ENCODE results near the gene NUSAP1. TPM values are rescaled to one million over a fixed set of nuclear protein-coding genes. Genes with fewer than 3 reads are reported as not detected.
"Not testable (repeated sequence)": the region's sequence is repeated elsewhere in the genome, so short reads cannot be mapped to it uniquely, and the experiment has no call there.

Gene NUSAP1
- total RNA-seq, 1 donor from 2014 or later: 23.3 TPM

DNA sequence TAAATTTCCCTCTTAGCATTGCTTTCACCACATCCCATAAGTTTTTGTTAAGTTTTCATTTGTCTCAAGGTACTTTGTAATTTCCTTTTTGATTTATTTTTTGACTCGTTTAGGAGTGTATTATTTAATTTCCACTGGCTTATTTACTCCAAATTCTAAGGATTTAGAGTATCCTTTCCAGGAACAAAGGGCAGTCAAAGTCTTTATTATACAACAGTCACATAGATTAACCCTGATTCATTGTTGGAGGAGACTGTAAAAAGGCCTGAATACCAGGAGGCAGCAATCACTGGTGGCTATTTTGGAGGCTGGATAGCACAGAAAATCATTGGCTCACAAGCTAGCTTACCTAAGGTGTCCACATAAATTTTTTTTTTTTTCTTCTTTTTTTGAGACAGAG is 40.2 kb upstream of the NUSAP1 start:
- DNase-seq (ENCODE audit: extremely low spot score, unreplicated experiment): no peak
- H3K36me3 Mint-ChIP-seq (ENCODE audit: unreplicated experiment): peaks cover 6% of the 10 kb centered on the region
- no peaks in the 10 kb centered on the region for H3K4me1 Mint-ChIP-seq (ENCODE audit: unreplicated experiment)
- H3K4me3 Mint-ChIP-seq (ENCODE audit: unreplicated experiment): no peak overlapping the region
- H3K27ac Mint-ChIP-seq (ENCODE audit: unreplicated experiment): no peak overlapping the region
- no peaks in the 10 kb centered on the region for H3K27me3 Mint-ChIP-seq (ENCODE audit: unreplicated experiment)
- no peaks in the 10 kb centered on the region for H3K9me3 Mint-ChIP-seq (ENCODE audit: unreplicated experiment)
- TF ChIP-seq, protein P1, sequence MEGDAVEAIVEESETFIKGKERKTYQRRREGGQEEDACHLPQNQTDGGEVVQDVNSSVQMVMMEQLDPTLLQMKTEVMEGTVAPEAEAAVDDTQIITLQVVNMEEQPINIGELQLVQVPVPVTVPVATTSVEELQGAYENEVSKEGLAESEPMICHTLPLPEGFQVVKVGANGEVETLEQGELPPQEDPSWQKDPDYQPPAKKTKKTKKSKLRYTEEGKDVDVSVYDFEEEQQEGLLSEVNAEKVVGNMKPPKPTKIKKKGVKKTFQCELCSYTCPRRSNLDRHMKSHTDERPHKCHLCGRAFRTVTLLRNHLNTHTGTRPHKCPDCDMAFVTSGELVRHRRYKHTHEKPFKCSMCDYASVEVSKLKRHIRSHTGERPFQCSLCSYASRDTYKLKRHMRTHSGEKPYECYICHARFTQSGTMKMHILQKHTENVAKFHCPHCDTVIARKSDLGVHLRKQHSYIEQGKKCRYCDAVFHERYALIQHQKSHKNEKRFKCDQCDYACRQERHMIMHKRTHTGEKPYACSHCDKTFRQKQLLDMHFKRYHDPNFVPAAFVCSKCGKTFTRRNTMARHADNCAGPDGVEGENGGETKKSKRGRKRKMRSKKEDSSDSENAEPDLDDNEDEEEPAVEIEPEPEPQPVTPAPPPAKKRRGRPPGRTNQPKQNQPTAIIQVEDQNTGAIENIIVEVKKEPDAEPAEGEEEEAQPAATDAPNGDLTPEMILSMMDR (IDR thresholded peaks at IDR 0.05): no peak

GRCh38 chr15:41301139-41301538 is 31.5 kb upstream of the NUSAP1 start:
- not testable (repeated sequence) for H3K27ac Mint-ChIP-seq (ENCODE audit: unreplicated experiment); H3K9me3 Mint-ChIP-seq (ENCODE audit: unreplicated experiment); H3K4me1 Mint-ChIP-seq (ENCODE audit: unreplicated experiment); H3K27me3 Mint-ChIP-seq (ENCODE audit: unreplicated experiment); H3K4me3 Mint-ChIP-seq (ENCODE audit: unreplicated experiment); DNase-seq (ENCODE audit: extremely low spot score, unreplicated experiment)
- H3K36me3 Mint-ChIP-seq (ENCODE audit: unreplicated experiment): peaks cover 17% of the 10 kb centered on the region

DNA sequence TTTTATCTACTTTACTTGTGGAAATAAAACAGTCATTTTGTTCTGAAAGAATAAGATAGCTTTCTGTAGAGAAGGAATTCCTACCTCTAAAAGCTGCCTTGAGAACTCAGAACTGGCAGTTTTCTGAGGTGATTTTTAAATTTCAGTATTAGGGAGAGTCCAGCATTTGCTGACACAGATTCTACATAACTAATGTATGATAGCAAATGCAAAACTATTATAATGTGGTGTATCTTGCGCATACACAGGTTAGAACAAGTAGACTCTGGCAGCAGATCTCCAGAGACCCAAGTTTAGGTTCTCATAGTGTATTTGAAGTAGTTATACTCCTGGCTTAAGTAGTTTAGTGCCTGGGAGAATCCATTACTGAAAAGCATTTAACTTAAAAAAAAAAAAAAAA is 31.1 kb upstream of the NUSAP1 start:
- no peak for DNase-seq (ENCODE audit: extremely low spot score, unreplicated experiment)
- Mint-ChIP-seq H3K27ac (ENCODE audit: unreplicated experiment) (no peak overlapping the region), H3K4me3 (ENCODE audit: unreplicated experiment) (no peak overlapping the region), H3K9me3 (ENCODE audit: unreplicated experiment) (no peaks in the 10 kb centered on the region), H3K4me1 (ENCODE audit: unreplicated experiment) (no peaks in the 10 kb centered on the region), H3K36me3 (ENCODE audit: unreplicated experiment) (peaks cover 19% of the 10 kb centered on the region), H3K27me3 (ENCODE audit: unreplicated experiment) (no peaks in the 10 kb centered on the region)
- TF ChIP-seq, protein P1 (IDR thresholded peaks at IDR 0.05): no peak

DNA sequence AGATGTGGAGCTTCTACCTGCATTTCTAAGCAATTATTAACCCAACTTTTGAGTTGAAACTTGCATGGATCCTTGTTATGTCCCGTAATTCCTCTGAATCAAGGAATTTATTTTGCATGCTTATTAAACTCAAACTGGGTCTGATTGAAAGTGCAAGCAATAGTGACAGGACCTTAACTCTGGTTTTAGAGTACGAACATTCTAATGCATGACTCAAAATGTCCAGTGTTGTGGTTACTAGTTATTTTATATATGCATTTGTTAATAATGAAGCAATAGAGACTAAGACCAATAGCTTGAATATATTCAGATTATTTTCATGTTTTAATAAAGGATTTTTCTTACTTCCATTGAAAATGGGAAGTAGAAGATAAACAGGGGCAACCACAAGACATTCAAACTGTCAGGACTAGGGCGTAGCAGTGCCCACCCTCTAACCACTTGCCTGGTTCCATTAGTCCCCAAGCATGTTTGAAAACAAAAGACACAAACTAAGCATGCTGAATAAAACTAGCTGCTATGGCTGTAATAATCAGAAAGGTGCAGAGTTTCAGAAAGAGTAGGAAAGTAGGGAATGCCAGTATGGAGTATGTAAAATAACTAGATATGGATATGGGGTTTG is 28.4 kb upstream of the NUSAP1 start:
- Mint-ChIP-seq H3K36me3 (ENCODE audit: unreplicated experiment) (peaks cover 14% of the 10 kb centered on the region), H3K9me3 (ENCODE audit: unreplicated experiment) (no peaks in the 10 kb centered on the region), H3K27me3 (ENCODE audit: unreplicated experiment) (no peaks in the 10 kb centered on the region), H3K4me3 (ENCODE audit: unreplicated experiment) (no peak overlapping the region), H3K27ac (ENCODE audit: unreplicated experiment) (no peak overlapping the region), H3K4me1 (ENCODE audit: unreplicated experiment) (no peaks in the 10 kb centered on the region)
- TF ChIP-seq, protein P1 (IDR thresholded peaks at IDR 0.05): no peak
- DNase-seq (ENCODE audit: extremely low spot score, unreplicated experiment): no peak

- TF ChIP-seq, protein P1 (IDR thresholded peaks at IDR 0.05): no peak
- Mint-ChIP-seq H3K4me1 (ENCODE audit: unreplicated experiment) (no peaks in the 10 kb centered on the region), H3K4me3 (ENCODE audit: unreplicated experiment) (no peak overlapping the region), H3K27me3 (ENCODE audit: unreplicated experiment) (no peaks in the 10 kb centered on the region), H3K9me3 (ENCODE audit: unreplicated experiment) (no peaks in the 10 kb centered on the region), H3K27ac (ENCODE audit: unreplicated experiment) (no peak overlapping the region), H3K36me3 (ENCODE audit: unreplicated experiment) (peaks cover 5% of the 10 kb centered on the region)
- no peak for DNase-seq (ENCODE audit: extremely low spot score, unreplicated experiment)
Observed at GRCh38 chr15:41307679-41308078, 25.0 kb upstream of the NUSAP1 start.
